Breast epithelium (tissue), 3 donors: ENCODE data around the gene GABPA.

ENCODE experiments used
- POLR2A ChIP-seq: fragments of 450-650 bp; IDR thresholded peaks from one replicate; pipeline ENCODE4 v1.6.1; 2016; ENCODE audit warnings: antibody characterized with exemption, mild to moderate bottlenecking, moderate library complexity
- POLR2AphosphoS5 ChIP-seq, 3 donors: sonication (generic); formaldehyde crosslinking; IDR thresholded peaks; one replicate each; pipeline ENCODE4 v1.6.1; 2017; ENCODE audit warnings: antibody characterized with exemption in 3 of 3
- TF ChIP-seq, protein P1 (sequence below), 3 donors: fragments of 450-650 bp; IDR thresholded peaks; one replicate each; pipeline ENCODE4 v1.5.1; 2016 to 2017; ENCODE audit warnings: antibody characterized with exemption in 3 of 3, mild to moderate bottlenecking in 3 of 3, moderate library complexity in 3 of 3

DNA sequence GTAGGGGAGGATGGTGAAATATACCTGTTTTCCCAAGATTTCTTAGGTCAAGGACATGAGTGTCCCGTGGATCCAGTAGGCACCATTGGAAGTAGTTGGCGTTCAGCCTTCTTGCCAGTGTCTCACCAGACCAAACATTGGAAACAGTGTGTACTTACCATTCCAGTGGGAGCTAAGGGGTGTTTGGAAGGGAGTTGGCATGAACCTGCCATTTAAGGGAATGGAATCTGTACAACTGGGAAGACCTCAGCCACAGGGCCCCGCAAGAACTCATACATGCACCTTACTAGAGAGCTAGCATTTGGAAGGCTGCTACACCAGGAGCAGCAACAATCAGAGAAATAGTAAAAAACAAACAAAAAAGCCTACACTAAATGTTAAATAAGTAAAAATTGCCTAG lies 12.8 kb upstream of the GABPA start:
- TF ChIP-seq POLR2A (no peak), POLR2AphosphoS5 (IDR thresholded peaks at IDR 0.05) (no peak)
- TF ChIP-seq, protein P1, sequence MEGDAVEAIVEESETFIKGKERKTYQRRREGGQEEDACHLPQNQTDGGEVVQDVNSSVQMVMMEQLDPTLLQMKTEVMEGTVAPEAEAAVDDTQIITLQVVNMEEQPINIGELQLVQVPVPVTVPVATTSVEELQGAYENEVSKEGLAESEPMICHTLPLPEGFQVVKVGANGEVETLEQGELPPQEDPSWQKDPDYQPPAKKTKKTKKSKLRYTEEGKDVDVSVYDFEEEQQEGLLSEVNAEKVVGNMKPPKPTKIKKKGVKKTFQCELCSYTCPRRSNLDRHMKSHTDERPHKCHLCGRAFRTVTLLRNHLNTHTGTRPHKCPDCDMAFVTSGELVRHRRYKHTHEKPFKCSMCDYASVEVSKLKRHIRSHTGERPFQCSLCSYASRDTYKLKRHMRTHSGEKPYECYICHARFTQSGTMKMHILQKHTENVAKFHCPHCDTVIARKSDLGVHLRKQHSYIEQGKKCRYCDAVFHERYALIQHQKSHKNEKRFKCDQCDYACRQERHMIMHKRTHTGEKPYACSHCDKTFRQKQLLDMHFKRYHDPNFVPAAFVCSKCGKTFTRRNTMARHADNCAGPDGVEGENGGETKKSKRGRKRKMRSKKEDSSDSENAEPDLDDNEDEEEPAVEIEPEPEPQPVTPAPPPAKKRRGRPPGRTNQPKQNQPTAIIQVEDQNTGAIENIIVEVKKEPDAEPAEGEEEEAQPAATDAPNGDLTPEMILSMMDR (IDR thresholded peaks at IDR 0.05) = no peak
